Activated naive CD4-positive, alpha-beta T cell treated with anti-CD3 and anti-CD28 coated beads for 36 hours (primary cell): Measurements from ENCODE around the gene TLNRD1. TPM values are rescaled to one million over a fixed set of nuclear protein-coding genes. Genes with fewer than 3 reads are reported as not detected.
A peak's percentile ranks its signal among the peaks of the same experiment; 100 is the strongest.

ENCODE experiments used
- CTCF ChIA-PET: fragments of 350-600 bp; sonication (Branson Sonifier 250); formaldehyde crosslinking; loops from one replicate; lab custom pipeline; 2021; ENCODE audit warnings: antibody characterized with exemption; lab: Charles Lee
- DNase-seq: peaks from one replicate; pipeline ENCODE4 v3.0.0-alpha.2; 2020
- H3K27ac Mint-ChIP-seq: one replicate; pipeline ENCODE4 v1.8.0; 2021; ENCODE audit warnings: mild to moderate bottlenecking, mixed read lengths
- H3K27me3 Mint-ChIP-seq: one replicate; pipeline ENCODE4 v1.8.0; 2021; ENCODE audit warnings: low read depth, mixed read lengths
- H3K36me3 Mint-ChIP-seq: one replicate; pipeline ENCODE4 v1.8.0; 2021; ENCODE audit warnings: low read depth, mixed read lengths
- H3K4me1 Mint-ChIP-seq: one replicate; pipeline ENCODE4 v1.8.0; 2021; ENCODE audit warnings: low read depth, mixed read lengths
- H3K4me3 Mint-ChIP-seq: one replicate; pipeline ENCODE4 v1.8.0; 2021; ENCODE audit warnings: mild to moderate bottlenecking, moderate library complexity, mixed read lengths
- H3K9me3 Mint-ChIP-seq: one replicate; pipeline ENCODE4 v1.8.0; 2021; ENCODE audit warnings: mixed read lengths
- intact Hi-C: fragments of 100-400 bp; cut with micrococcal nuclease; formaldehyde crosslinking; loops from one replicate; pipeline ENCODE4 v1.15.1; 2023
- total RNA-seq, 2 experiments: library from RNA; stranded (reverse); gene quantifications; one replicate each; pipeline ENCODE4 v1.2.3, GENCODE V29; 2021

The TLNRD1 gene
- total RNA-seq, 2 experiments from 2014 or later = 15.9 to 16.6 TPM

- no peak overlapping the region for H3K27ac Mint-ChIP-seq
- intact Hi-C loops = loop anchor here (2.0 to 10.0 kb wide), 2 partner anchors 15 to 837 kb away; partner anchors contain the start of gene FAH
- peaks cover 43% of the 10 kb centered on the region for H3K4me1 Mint-ChIP-seq
- no peaks in the 10 kb centered on the region for H3K9me3 Mint-ChIP-seq
- no peaks in the 10 kb centered on the region for H3K27me3 Mint-ChIP-seq
- CTCF ChIA-PET = interaction anchor here (0.9 to 2.2 kb wide), 8 partner anchors 9 to 344 kb away, joined by 3 to 17 read pairs (median 4); no protein-coding TSS in a partner anchor
- H3K4me3 Mint-ChIP-seq = no peak overlapping the region
- H3K36me3 Mint-ChIP-seq = peaks cover 16% of the 10 kb centered on the region
- peak; percentile 63 for DNase-seq
These were observed 9.3 kb upstream of the TLNRD1 start for GRCh38 chr15:80991421-80991820.

DNA sequence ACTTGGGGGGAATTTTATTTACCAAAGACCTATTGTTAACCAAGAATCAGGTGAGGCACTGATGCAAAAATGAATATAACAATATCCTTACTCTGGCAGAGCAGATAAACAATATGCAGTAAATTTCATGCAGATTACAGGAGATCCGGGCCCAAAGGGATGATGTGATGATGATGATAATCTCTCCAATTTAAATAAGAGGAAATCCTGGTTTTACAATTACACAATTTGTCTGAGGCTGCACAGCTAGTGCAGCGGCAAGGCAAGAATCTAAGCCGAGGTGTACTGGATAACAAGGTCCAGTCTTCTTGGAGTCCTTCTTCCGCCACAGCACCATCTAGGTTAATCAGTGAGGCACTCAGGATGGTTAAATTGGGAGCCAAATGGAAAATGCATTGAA is 8.7 kb upstream of the TLNRD1 start:
- H3K4me3 Mint-ChIP-seq = no peak overlapping the region
- H3K4me1 Mint-ChIP-seq = peaks cover 37% of the 10 kb centered on the region
- DNase-seq = no peak
- CTCF ChIA-PET = interaction anchor here (0.5 to 2.2 kb wide), 8 partner anchors 10 to 313 kb away, joined by 3 to 17 read pairs (median 4); no protein-coding TSS in a partner anchor
- intact Hi-C loops = loop anchor here (10.0 kb wide), 1 partner anchor 837 kb away; the partner anchor contains the start of gene FAH
- peaks cover under 1% of the 10 kb centered on the region for H3K9me3 Mint-ChIP-seq
- H3K27ac Mint-ChIP-seq = no peak overlapping the region
- H3K36me3 Mint-ChIP-seq = peaks cover 12% of the 10 kb centered on the region
- H3K27me3 Mint-ChIP-seq = no peaks in the 10 kb centered on the region

DNA sequence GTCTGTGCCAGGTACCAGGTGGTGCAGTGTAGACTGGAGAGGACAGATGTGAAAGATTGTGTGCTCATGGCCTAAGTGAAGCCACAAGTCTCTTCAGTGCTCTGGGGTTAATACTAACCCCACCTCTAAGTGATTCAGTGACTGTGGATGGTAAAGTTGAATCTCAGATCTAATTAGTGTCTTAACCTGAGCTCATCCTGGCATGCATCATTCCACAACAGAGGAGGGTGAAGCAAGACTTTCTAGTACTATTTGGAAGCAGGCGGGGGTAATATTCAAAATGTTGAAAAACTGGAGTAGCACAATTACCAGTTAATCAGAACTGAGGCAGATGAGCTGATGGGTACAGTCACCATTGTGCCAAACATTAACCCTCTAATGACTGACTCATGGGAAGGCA is 8.3 kb upstream of the TLNRD1 start:
- Mint-ChIP-seq H3K27ac (no peak overlapping the region), H3K36me3 (peaks cover 11% of the 10 kb centered on the region), H3K4me1 (peaks cover 33% of the 10 kb centered on the region), H3K9me3 (peaks cover 2% of the 10 kb centered on the region), H3K4me3 (no peak overlapping the region), H3K27me3 (no peaks in the 10 kb centered on the region)
- intact Hi-C loops = loop anchor here (10.0 kb wide), 1 partner anchor 838 kb away; the partner anchor contains the start of gene FAH
- no peak for DNase-seq
- CTCF ChIA-PET = interaction anchor here (0.5 to 1.6 kb wide), 3 partner anchors 26 to 274 kb away, joined by 3 to 8 read pairs (median 3); no protein-coding TSS in a partner anchor

- peaks cover 23% of the 10 kb centered on the region for H3K4me1 Mint-ChIP-seq
- peaks cover 2% of the 10 kb centered on the region for H3K9me3 Mint-ChIP-seq
- no peaks in the 10 kb centered on the region for H3K36me3 Mint-ChIP-seq
- CTCF ChIA-PET = interaction anchor here (2.2 kb wide), 1 partner anchor 270 kb away, joined by 10 read pairs; no protein-coding TSS in a partner anchor
- intact Hi-C loops = loop anchor here (1.0 to 10.0 kb wide), 4 partner anchors 112 to 841 kb away; partner anchors contain the start of gene FAH
- H3K4me3 Mint-ChIP-seq = no peak overlapping the region
- no peak for DNase-seq
- H3K27ac Mint-ChIP-seq = no peak overlapping the region
- no peaks in the 10 kb centered on the region for H3K27me3 Mint-ChIP-seq
These were observed 4.5 kb upstream of the TLNRD1 start for GRCh38 chr15:80996247-80996646.

- CTCF ChIA-PET = interaction anchor here (2.5 kb wide), 1 partner anchor 268 kb away, joined by 19 read pairs; no protein-coding TSS in a partner anchor
- H3K27ac Mint-ChIP-seq = no peak overlapping the region
- no peak for DNase-seq
- no peaks in the 10 kb centered on the region for H3K27me3 Mint-ChIP-seq
- no peaks in the 10 kb centered on the region for H3K36me3 Mint-ChIP-seq
- intact Hi-C loops = loop anchor here (10.0 kb wide), 1 partner anchor 843 kb away; the partner anchor contains the start of gene FAH
- peaks cover 2% of the 10 kb centered on the region for H3K9me3 Mint-ChIP-seq
- peaks cover 15% of the 10 kb centered on the region for H3K4me1 Mint-ChIP-seq
- no peak overlapping the region for H3K4me3 Mint-ChIP-seq
These were observed 3.0 kb upstream of the TLNRD1 start for GRCh38 chr15:80997692-80998091.

DNA sequence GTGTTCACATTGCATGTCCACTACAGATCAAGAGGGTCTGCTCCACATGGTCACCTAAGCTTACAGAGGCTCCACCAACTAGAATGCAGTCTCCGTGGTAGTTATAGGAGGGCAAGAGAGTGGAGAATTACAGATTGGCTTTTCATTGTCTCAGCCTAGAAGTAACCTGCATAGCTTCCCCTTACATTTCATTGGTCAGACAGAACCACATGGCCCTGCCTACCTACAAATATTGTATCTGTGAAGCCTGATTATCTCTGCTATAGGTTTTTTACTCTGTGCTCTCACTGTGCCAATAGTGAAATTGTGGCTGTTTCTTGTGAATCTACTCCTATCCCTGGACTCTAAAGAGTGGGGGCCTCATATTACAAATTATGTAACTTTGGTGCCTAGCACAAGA is 2.5 kb upstream of the TLNRD1 start:
- Mint-ChIP-seq H3K27me3 (no peaks in the 10 kb centered on the region), H3K27ac (peak overlapping the region; percentile 17), H3K36me3 (peaks cover under 1% of the 10 kb centered on the region), H3K9me3 (peaks cover 2% of the 10 kb centered on the region), H3K4me3 (no peak overlapping the region), H3K4me1 (peaks cover 18% of the 10 kb centered on the region)
- intact Hi-C loops = loop anchor here (10.0 kb wide), 1 partner anchor 843 kb away; the partner anchor contains the start of gene FAH
- no peak for DNase-seq
- CTCF ChIA-PET = interaction anchor here (2.5 kb wide), 1 partner anchor 268 kb away, joined by 19 read pairs; no protein-coding TSS in a partner anchor

DNA sequence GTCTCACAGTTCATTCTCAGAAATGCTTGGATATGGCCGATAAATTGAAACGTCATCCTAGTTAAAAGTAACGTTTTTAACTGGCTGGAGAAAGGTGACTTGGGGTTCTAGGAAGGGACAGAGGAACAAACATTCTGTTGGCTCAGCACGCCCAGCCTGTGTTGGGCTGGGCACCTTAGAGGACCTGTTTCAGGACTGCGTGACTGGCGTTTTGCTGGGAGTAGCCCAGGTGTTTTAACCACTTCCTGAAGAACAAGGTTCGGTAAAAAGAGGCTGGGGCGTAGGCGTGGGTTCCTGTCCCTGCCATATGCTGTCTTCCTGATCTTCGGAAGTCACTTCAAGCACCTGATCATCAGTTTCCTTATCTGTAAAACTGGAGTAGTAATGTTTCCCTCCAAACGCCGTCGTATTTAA is 1.1 kb upstream of the TLNRD1 start:
- intact Hi-C loops = loop anchor here (1.0 to 10.0 kb wide), 5 partner anchors 10 to 1048 kb away; partner anchors contain the start of genes BCL2A1, FAH, MESD and MEX3B

DNA sequence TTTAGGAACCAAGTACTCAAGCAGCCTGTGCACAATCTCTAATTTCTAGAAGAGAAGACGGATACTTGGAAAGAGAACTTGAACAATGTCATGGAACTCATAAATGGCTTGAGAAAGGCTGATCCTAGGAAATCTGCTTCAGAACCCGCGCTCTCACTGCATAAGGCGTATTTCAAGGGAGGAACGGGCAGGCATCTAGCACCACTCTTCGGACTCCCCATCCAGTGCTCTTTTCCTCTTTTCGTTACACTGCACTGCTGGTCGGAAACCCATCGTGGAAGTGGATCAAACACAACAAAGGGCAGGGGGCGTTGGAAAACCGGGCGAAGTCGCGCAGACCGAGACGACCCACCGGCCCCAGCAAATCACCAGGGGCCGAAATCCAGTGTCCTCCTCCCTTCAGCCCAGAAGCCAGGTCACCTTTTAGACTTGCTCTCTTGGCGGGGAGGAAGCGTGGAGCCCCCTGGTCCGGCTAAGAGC is 539 bp upstream of the TLNRD1 start:
- H3K27me3 Mint-ChIP-seq = no peaks in the 10 kb centered on the region
- DNase-seq = no peak
- CTCF ChIA-PET = interaction anchor here (1.5 kb wide), 1 partner anchor 266 kb away, joined by 3 read pairs; no protein-coding TSS in a partner anchor
- intact Hi-C loops = loop anchor here (1.0 to 5.0 kb wide), 4 partner anchors 11 to 1047 kb away; partner anchors contain the start of genes BCL2A1, MESD and MEX3B
- peaks cover 36% of the 10 kb centered on the region for H3K4me1 Mint-ChIP-seq
- H3K4me3 Mint-ChIP-seq = peak overlapping the region; percentile 86
- H3K36me3 Mint-ChIP-seq = peaks cover 11% of the 10 kb centered on the region
- peaks cover 2% of the 10 kb centered on the region for H3K9me3 Mint-ChIP-seq
- peak overlapping the region; percentile 94 for H3K27ac Mint-ChIP-seq

More for the DNA sequence above, 1.1 kb upstream of the TLNRD1 start:
- DNase-seq = peak; percentile 83
- Mint-ChIP-seq H3K9me3 (peaks cover 2% of the 10 kb centered on the region), H3K27ac (peak overlapping the region; percentile 94), H3K4me1 (peaks cover 31% of the 10 kb centered on the region), H3K4me3 (peak overlapping the region; percentile 86), H3K27me3 (no peaks in the 10 kb centered on the region), H3K36me3 (peaks cover 11% of the 10 kb centered on the region)
- CTCF ChIA-PET = interaction anchor here (0.8 to 2.5 kb wide), 3 partner anchors 8 to 267 kb away, joined by 3 to 19 read pairs (median 3); no protein-coding TSS in a partner anchor

DNA sequence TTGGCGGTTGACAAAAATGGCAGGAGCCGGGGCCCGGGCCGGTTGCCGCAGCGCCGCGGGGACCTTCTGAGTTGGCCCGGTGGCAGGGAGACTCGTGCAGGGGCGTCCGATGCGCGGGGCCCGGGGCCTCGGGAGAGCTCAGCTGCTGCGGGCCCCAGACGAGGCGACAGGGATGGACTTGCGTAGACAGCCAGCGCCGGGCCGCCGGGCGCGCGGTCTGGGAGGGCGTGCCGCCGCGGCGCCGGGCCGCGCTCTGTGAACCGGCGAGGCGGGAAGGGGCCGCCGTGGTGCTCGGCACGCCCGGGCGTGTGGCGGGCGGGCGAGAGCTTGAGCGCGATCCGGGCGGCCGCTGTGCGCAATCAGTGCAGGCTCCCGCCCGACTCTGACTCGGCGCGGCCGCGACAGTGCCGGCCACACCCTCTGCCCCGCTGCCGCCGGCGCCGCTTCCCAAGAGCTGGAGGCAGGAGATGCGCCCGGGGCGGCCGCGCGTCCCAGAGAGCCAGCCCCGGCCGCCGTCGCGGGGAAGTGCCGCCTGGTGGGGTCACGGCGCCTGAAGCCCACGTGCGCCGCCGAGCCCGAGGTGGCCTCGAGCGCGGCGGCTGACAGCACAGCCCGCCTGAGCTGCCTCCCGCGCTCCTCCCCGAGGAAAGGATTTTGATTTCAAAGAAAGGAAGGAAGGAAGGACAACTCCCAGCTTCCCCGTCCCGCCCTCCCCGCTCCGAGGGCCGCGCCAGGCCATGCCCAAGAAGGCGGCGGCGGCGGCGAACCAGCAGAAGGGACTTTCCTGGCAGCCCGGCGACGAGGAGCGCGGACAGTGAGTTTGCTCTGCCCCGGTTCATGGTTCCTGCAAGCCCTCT is 657 bp downstream of the TLNRD1 start:
- Mint-ChIP-seq H3K36me3 (peaks cover 12% of the 10 kb centered on the region), H3K9me3 (peaks cover 2% of the 10 kb centered on the region), H3K27ac (peak overlapping the region; percentile 84), H3K27me3 (no peaks in the 10 kb centered on the region), H3K4me1 (peaks cover 45% of the 10 kb centered on the region), H3K4me3 (peak overlapping the region; percentile 86)
- CTCF ChIA-PET = interaction anchor here (1.0 to 1.4 kb wide), 2 partner anchors 106 to 273 kb away, joined by 3 read pairs; no protein-coding TSS in a partner anchor
- peak; percentile 52 for DNase-seq
- intact Hi-C loops = loop anchor here (1.0 to 5.0 kb wide), 5 partner anchors 22 to 1046 kb away; partner anchors contain the start of genes BCL2A1, MEX3B and STARD5

DNA sequence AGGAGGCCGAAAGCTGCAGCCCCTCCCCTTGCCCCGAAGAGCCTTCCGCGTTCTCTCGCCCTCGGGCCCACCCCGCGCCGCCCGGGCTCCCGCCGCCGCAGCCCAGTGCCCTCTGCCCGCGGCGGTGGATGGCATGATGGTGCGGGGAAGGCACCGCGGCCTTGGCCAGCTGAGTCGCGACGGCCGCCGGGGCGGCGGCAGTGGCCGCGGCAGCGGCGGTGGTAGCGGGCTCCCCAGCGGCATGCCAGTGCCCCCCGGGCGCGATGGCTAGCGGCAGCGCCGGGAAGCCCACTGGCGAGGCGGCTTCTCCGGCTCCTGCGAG is 1.2 kb downstream of the TLNRD1 start:
- peaks cover 12% of the 10 kb centered on the region for H3K36me3 Mint-ChIP-seq
- H3K9me3 Mint-ChIP-seq = peaks cover 2% of the 10 kb centered on the region
- H3K27me3 Mint-ChIP-seq = no peaks in the 10 kb centered on the region
- peak overlapping the region; percentile 76 for H3K27ac Mint-ChIP-seq
- DNase-seq = no peak
- H3K4me1 Mint-ChIP-seq = peaks cover 48% of the 10 kb centered on the region
- intact Hi-C loops = loop anchor here (5.0 kb wide), 2 partner anchors 1030 to 1045 kb away; partner anchors contain the start of genes BCL2A1 and MEX3B
- CTCF ChIA-PET = interaction anchor here (1.0 to 1.4 kb wide), 2 partner anchors 105 to 272 kb away, joined by 3 read pairs; no protein-coding TSS in a partner anchor
- peak overlapping the region; percentile 75 for H3K4me3 Mint-ChIP-seq

- no peak for DNase-seq
These were observed 1.8 kb downstream of the TLNRD1 start for GRCh38 chr15:81002331-81003096.

More at GRCh38 chr15:81002331-81003096, 1.8 kb downstream of the TLNRD1 start:
- intact Hi-C loops = loop anchor here (5.0 kb wide), 2 partner anchors 1030 to 1045 kb away; partner anchors contain the start of genes BCL2A1 and MEX3B
- peaks cover 53% of the 10 kb centered on the region for H3K4me1 Mint-ChIP-seq
- peaks cover 12% of the 10 kb centered on the region for H3K36me3 Mint-ChIP-seq
- H3K4me3 Mint-ChIP-seq = peak overlapping the region; percentile 61
- CTCF ChIA-PET = interaction anchor here (1.0 to 1.4 kb wide), 2 partner anchors 104 to 272 kb away, joined by 3 read pairs; no protein-coding TSS in a partner anchor
- no peak overlapping the region for H3K27ac Mint-ChIP-seq
- no peaks in the 10 kb centered on the region for H3K27me3 Mint-ChIP-seq
- H3K9me3 Mint-ChIP-seq = no peaks in the 10 kb centered on the region
